GM18861 (cell line): Measurements from ENCODE around the gene USP14.
"Not testable (repeated sequence)": the region's sequence is repeated elsewhere in the genome, so short reads cannot be mapped to it uniquely, and the experiment has no call there.

Experiments used
- ATAC-seq: cut with Tn5 transposase; IDR thresholded peaks from one replicate; pipeline ENCODE4 v1.9.1; 2021; ENCODE audit not compliant: unreplicated experiment

USP14 gene

GRCh38 chr18:158128-159036 lies at the start of gene USP14:
USP14 (plus strand) TSS chr18:158557; CDS start chr18:158699, 142 bp downstream.
- peak; percentile 78 for ATAC-seq

GRCh38 chr18:108665-109063 lies 49.7 kb upstream of the USP14 start:
- peak; percentile 6 for ATAC-seq

GRCh38 chr18:109130-109921 lies 49.0 kb upstream of the USP14 start:
- ATAC-seq: not testable (repeated sequence)

GRCh38 chr18:109922-110261 lies 48.5 kb upstream of the USP14 start:
- ATAC-seq: not testable (repeated sequence)

GRCh38 chr18:110351-111201 lies 47.8 kb upstream of the USP14 start:
- not testable (repeated sequence) for ATAC-seq

GRCh38 chr18:111306-112014 lies 46.9 kb upstream of the USP14 start:
- ATAC-seq: no peak

GRCh38 chr18:112015-112733 lies 46.2 kb upstream of the USP14 start:
- not testable (repeated sequence) for ATAC-seq

- not testable (repeated sequence) for ATAC-seq
Measured at GRCh38 chr18:120539-121260, 37.7 kb upstream of the USP14 start.

- ATAC-seq: no peak
Measured at GRCh38 chr18:135045-135444, 23.3 kb upstream of the USP14 start.

- peak; percentile 64 for ATAC-seq
Measured at GRCh38 chr18:136433-136832, 21.9 kb upstream of the USP14 start.

GRCh38 chr18:137327-137726 lies 21.0 kb upstream of the USP14 start:
- no peak for ATAC-seq

GRCh38 chr18:140670-141266 lies 17.6 kb upstream of the USP14 start:
- no peak for ATAC-seq

- ATAC-seq: not testable (repeated sequence)
Measured at GRCh38 chr18:142624-143296, 15.6 kb upstream of the USP14 start.

GRCh38 chr18:148841-149240 lies 9.5 kb upstream of the USP14 start:
- ATAC-seq: no peak

GRCh38 chr18:154151-154550 lies 4.2 kb upstream of the USP14 start:
- no peak for ATAC-seq

GRCh38 chr18:155688-156087 lies 2.7 kb upstream of the USP14 start:
- no peak for ATAC-seq

- ATAC-seq: no peak
Measured at GRCh38 chr18:156514-157230, 1.7 kb upstream of the USP14 start.
